Measurements from ENCODE around the gene GALNT2.

GALNT2 gene

DNA sequence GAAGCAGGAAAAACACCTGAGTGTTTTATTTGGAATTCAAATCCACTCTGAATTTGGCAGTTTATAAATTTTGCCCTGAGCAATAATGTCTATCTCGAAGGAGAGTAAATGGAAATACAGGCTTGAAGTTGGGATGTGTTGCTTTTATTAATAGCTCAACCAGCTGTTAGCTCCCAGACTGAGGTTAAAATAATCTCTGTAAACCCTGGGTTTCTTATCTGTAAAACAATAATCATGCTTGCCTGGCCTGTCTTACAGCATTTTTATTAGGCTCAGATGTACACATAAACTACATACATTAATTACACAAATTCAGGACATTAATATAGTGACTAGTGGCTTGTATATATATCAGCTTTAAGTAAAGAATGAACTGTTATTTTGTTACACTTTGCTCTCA, 148.5 kb downstream of the GALNT2 start:
- peak overlapping the region; percentile 14; the same call in 1 of the 2 replicates for H3K4me3 ChIP-seq (ENCODE audit: low read depth, low read length)
- TF ChIP-seq, protein P1, sequence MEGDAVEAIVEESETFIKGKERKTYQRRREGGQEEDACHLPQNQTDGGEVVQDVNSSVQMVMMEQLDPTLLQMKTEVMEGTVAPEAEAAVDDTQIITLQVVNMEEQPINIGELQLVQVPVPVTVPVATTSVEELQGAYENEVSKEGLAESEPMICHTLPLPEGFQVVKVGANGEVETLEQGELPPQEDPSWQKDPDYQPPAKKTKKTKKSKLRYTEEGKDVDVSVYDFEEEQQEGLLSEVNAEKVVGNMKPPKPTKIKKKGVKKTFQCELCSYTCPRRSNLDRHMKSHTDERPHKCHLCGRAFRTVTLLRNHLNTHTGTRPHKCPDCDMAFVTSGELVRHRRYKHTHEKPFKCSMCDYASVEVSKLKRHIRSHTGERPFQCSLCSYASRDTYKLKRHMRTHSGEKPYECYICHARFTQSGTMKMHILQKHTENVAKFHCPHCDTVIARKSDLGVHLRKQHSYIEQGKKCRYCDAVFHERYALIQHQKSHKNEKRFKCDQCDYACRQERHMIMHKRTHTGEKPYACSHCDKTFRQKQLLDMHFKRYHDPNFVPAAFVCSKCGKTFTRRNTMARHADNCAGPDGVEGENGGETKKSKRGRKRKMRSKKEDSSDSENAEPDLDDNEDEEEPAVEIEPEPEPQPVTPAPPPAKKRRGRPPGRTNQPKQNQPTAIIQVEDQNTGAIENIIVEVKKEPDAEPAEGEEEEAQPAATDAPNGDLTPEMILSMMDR (IDR thresholded peaks at IDR 0.05; ENCODE audit: control insufficient read depth, extremely low read depth, insufficient read depth): no peak
- peak; percentile 70 for DNase-seq (ENCODE audit: low read depth)

DNA sequence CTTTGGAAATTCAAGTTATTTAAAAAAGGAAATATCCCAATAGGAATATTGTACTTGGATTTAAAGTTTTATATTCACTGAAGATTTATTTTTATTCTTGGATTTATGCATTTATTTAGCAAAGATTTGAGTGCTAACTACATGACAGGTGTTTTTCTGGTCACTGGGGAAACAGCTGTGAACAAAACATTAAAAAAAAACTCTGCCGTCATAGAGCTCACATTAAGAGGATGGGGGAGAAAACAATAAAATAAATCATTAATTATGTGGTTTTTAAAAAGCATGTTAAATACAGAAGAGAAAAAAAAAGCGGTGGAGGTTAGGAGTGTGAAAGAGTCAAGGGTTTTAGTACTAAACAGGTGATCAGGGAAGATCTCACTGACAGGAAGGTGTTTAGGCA, 149.9 kb downstream of the GALNT2 start:
- no peak for DNase-seq (ENCODE audit: low read depth)
- H3K4me3 ChIP-seq (ENCODE audit: low read depth, low read length): no peak overlapping the region
- TF ChIP-seq, protein P1 (IDR thresholded peaks at IDR 0.05; ENCODE audit: control insufficient read depth, extremely low read depth, insufficient read depth): no peak

DNA sequence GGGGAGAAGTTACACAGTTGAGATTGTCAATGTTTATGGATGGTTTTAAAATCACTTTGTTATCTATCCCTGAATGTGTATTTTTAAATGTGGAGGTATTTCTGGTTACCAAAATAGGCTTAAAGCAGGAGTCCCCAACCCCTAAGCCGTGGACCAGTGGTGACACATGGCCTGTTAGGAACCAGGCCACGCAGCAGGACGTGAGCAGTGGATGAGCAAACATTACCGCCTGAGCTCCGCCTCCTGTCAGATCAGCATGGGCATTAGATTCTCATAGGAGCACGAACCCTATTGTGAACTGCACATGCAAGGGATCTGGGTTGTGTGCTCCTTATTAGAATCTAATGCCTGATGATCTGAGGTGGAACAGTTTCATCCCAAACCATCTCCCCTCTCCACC, 151.6 kb downstream of the GALNT2 start:
- H3K4me3 ChIP-seq (ENCODE audit: low read depth, low read length): no peak overlapping the region
- no peak for DNase-seq (ENCODE audit: low read depth)
- TF ChIP-seq, protein P1 (IDR thresholded peaks at IDR 0.05; ENCODE audit: control insufficient read depth, extremely low read depth, insufficient read depth): no peak

DNA sequence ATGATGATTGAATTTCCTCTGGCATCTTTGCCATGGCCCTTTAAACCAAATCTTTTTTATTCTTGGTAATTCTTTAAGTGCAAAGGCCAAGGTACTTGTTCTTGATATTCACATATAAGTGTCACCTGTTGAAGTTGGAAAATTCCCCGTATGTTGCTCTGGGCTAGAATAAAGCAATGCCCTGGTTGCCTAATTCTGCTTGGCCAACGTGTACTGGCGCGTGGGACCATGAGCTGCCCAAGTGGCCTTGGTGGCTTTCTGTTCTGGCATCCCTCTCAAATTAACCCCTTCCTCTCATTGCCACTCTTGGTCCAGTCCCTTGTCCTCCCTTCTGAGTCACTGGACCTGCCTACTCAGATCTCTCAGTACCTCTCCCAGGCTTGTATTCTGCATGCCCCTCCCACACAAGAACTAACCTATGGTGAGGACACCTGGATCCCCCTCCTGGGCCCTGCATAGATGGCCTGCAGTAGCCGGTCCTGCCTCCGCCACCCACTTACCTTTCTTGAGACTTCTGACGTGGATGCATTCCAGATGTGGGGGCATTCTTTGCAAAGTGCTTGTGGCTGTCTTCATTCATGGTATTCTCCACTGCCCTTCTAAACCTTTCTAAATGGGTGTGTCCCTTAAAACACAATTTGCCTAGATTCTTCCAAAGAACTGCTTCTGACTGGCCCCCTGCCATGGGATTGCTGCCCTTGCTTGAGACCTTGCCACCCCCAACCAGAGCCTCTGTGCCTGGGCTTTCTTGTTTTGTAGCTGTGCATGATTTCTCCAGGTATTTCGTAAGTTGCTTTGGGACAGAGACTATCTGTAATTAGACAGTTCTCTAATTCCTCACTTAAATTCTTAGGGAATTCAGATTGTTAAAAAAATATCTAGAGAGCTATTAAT, 152.4 kb downstream of the GALNT2 start:
- no peak for DNase-seq (ENCODE audit: low read depth)
- TF ChIP-seq, protein P1 (IDR thresholded peaks at IDR 0.05; ENCODE audit: control insufficient read depth, extremely low read depth, insufficient read depth): no peak
- H3K4me3 ChIP-seq (ENCODE audit: low read depth, low read length): no peak overlapping the region

DNA sequence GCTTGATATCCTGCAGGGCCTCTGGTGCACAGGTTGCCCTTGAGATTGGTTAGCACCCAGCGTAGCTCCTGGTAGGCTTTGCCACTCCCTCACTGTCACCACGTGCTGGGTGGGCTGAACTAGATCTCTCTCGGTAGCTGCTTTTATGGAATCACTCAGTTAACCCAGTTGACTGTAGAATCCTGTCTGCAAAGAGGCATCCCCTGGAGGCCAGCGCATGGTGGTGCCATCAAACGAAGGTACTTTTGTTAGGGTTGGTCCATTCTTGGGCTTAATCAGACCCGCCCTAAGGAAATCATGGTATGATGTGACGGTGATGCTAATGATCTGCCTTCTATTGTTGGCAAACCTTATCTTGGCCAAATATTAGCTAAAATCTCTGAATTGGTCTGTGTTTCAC, 153.4 kb downstream of the GALNT2 start:
- no peak overlapping the region for H3K4me3 ChIP-seq (ENCODE audit: low read depth, low read length)
- no peak for DNase-seq (ENCODE audit: low read depth)
- TF ChIP-seq, protein P1 (IDR thresholded peaks at IDR 0.05; ENCODE audit: control insufficient read depth, extremely low read depth, insufficient read depth): no peak

DNA sequence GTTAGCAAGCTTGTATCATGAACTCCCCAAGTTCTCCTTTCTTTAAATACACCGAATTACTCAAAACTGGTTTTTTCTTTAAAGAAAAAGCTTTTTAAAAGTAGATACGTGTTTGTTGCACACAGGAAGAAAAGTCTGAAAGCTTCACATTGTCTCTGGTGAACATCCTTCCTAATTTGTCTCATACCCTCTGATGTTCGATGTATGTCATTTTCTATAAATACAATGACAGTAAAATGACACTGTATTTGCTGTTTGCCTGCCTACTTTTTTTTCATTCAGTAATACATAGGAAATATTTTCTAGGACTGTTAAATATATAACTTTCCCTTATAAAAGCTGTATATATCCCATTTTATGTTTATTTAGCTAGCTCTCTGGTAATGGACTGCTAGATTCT, 153.9 kb downstream of the GALNT2 start:
- TF ChIP-seq, protein P1 (IDR thresholded peaks at IDR 0.05; ENCODE audit: control insufficient read depth, extremely low read depth, insufficient read depth): no peak
- DNase-seq (ENCODE audit: low read depth): no peak
- H3K4me3 ChIP-seq (ENCODE audit: low read depth, low read length): no peak overlapping the region

DNA sequence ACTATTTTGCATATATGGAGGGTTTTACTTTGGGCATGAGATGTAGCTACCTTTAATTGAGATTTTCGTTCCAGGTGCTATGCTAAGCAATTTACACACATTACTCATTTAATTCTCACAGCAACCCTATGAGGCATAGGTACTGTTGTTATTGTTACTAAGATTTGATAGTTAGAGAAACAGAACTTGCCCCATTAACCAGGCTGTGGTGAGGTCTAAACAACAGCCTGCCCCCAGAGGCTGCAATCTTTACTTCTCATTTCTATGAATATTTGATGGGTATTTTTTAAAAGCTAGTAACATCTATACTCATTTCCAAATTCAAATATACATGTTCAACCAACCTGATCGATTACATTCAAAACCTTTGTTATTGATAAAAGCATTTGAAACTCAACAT, 155.6 kb downstream of the GALNT2 start:
- H3K4me3 ChIP-seq (ENCODE audit: low read depth, low read length): no peak overlapping the region
- TF ChIP-seq, protein P1 (IDR thresholded peaks at IDR 0.05; ENCODE audit: control insufficient read depth, extremely low read depth, insufficient read depth): no peak

More for the DNA sequence above, 155.6 kb downstream of the GALNT2 start:
- no peak for DNase-seq (ENCODE audit: low read depth)
